Esophagus squamous epithelium (tissue), 4 donors: Measurements from ENCODE around the gene FXYD6.

Experiments used
- CTCF ChIP-seq, 6 experiments: fragments of 450-650 bp in 4 of 6; fragments of 200-600 bp in 2 of 6; sonication (generic) in 2 of 6; IDR thresholded peaks; one replicate each; pipeline ENCODE4 v1.5.1; 2016 to 2019; ENCODE audit warnings: antibody characterized with exemption in 6 of 6, mild to moderate bottlenecking in 4 of 6, moderate library complexity in 4 of 6
- POLR2A ChIP-seq, 4 donors: fragments of 450-650 bp; IDR thresholded peaks; one replicate each; pipeline ENCODE4 v1.6.1; 2017; ENCODE audit warnings: antibody characterized with exemption in 4 of 4, mild to moderate bottlenecking in 4 of 4, moderate library complexity in 3 of 4

- no peak for TF ChIP-seq CTCF (IDR thresholded peaks at IDR 0.05)
- TF ChIP-seq POLR2A (IDR thresholded peaks at IDR 0.05) = no peak
These were observed 72.6 kb downstream of the FXYD6 start for GRCh38 chr11:117803896-117804295.
